Osteoblast (primary cell): ENCODE measurements around the gene METTL27. TPM values are rescaled to one million over a fixed set of nuclear protein-coding genes. Genes with fewer than 3 reads are reported as not detected.

Experiments used
- DNase-seq: peaks from one replicate; pipeline ENCODE4 v3.0.0; 2011; ENCODE audit warnings: low spot score, mixed read lengths; ENCODE audit not compliant: insufficient read length; ENCODE audit errors: missing footprints
- H2AFZ ChIP-seq: 2 replicates; pipeline ENCODE4 v1.6.0; 2011; ENCODE audit warnings: mild to moderate bottlenecking, low read length
- H3K27ac ChIP-seq: 2 replicates; pipeline ENCODE4 v1.5.1; 2011; ENCODE audit warnings: mild to moderate bottlenecking, low read depth, low read length, moderate library complexity
- H3K27me3 ChIP-seq: 2 replicates; pipeline ENCODE4 v1.6.0; 2012; ENCODE audit warnings: mild to moderate bottlenecking, control low read depth, inconsistent platforms, low read length, moderate library complexity; ENCODE audit not compliant: insufficient read depth
- H3K36me3 ChIP-seq: 2 replicates; pipeline ENCODE4 v1.5.1; 2011; ENCODE audit warnings: mild to moderate bottlenecking, low read length, control low read depth, moderate library complexity; ENCODE audit not compliant: insufficient read depth
- H3K4me1 ChIP-seq: 2 replicates; pipeline ENCODE4 v1.5.1; 2011; ENCODE audit warnings: mild to moderate bottlenecking, low read length, control low read depth, moderate library complexity; ENCODE audit not compliant: insufficient read depth
- H3K4me2 ChIP-seq: 2 replicates; pipeline ENCODE4 v1.6.0; 2011; ENCODE audit warnings: mild to moderate bottlenecking, low read length; ENCODE audit not compliant: insufficient read depth
- H3K4me3 ChIP-seq: fragments of 200-600 bp; sonication (generic); 3 replicates; pipeline ENCODE4 v1.5.1; 2012; ENCODE audit warnings: mild to moderate bottlenecking, low read length, inconsistent platforms; ENCODE audit not compliant: insufficient read depth
- H3K79me2 ChIP-seq: 2 replicates; pipeline ENCODE4 v1.6.0; 2012; ENCODE audit warnings: mild to moderate bottlenecking, low read length, control low read depth, inconsistent platforms; ENCODE audit not compliant: insufficient read depth
- H3K9me3 ChIP-seq: 2 replicates; pipeline ENCODE4 v1.5.1; 2011; ENCODE audit warnings: low read depth, low read length, control low read depth
- H4K20me1 ChIP-seq: 2 replicates; pipeline ENCODE4 v1.6.0; 2012; ENCODE audit warnings: mild to moderate bottlenecking, low read length, control low read depth; ENCODE audit not compliant: insufficient read depth
- CTCF ChIP-seq: IDR thresholded peaks from 2 replicates; pipeline ENCODE4 v1.5.1; 2011; ENCODE audit warnings: mild to moderate bottlenecking, low read depth, low read length, moderate library complexity; ENCODE audit errors: extremely low read depth
- total RNA-seq: library from RNA; depleted of rRNA; stranded (reverse); fragments of >200 nt; gene quantifications from 2 replicates; pipeline ENCODE4 v1.2.3, GENCODE V29; 2012

Gene METTL27
- total RNA-seq, 1 donor = 8.7 TPM

- Histone ChIP-seq H3K27ac (no peak overlapping the region), H3K4me3 (no peak overlapping the region), H3K9me3 (no peaks in the 10 kb centered on the region), H3K27me3 (no peaks in the 10 kb centered on the region), H3K4me1 (no peaks in the 10 kb centered on the region), H4K20me1 (no peaks in the 10 kb centered on the region), H2AFZ (no peak overlapping the region), H3K79me2 (no peaks in the 10 kb centered on the region), H3K4me2 (no peak overlapping the region), H3K36me3 (no peaks in the 10 kb centered on the region)
- no peak for TF ChIP-seq CTCF
- no peak for DNase-seq
Observed at GRCh38 chr7:73815436-73815835, 26.9 kb downstream of the METTL27 start.

- Histone ChIP-seq H3K36me3 (no peaks in the 10 kb centered on the region), H2AFZ (no peak overlapping the region), H4K20me1 (no peaks in the 10 kb centered on the region), H3K79me2 (no peaks in the 10 kb centered on the region), H3K27ac (no peak overlapping the region), H3K4me3 (no peak overlapping the region), H3K4me1 (peaks cover 4% of the 10 kb centered on the region), H3K4me2 (no peak overlapping the region), H3K9me3 (no peaks in the 10 kb centered on the region), H3K27me3 (no peaks in the 10 kb centered on the region)
- TF ChIP-seq CTCF = no peak
- DNase-seq = peak; percentile 39
Observed at GRCh38 chr7:73812996-73813395, 29.3 kb downstream of the METTL27 start.

- H3K4me2 ChIP-seq = no peak overlapping the region
- peaks cover 4% of the 10 kb centered on the region for H3K4me1 ChIP-seq
- H3K79me2 ChIP-seq = no peaks in the 10 kb centered on the region
- H3K27ac ChIP-seq = no peak overlapping the region
- H3K36me3 ChIP-seq = no peaks in the 10 kb centered on the region
- no peaks in the 10 kb centered on the region for H3K27me3 ChIP-seq
- DNase-seq = peak; percentile 92
- no peak overlapping the region for H3K4me3 ChIP-seq
- no peaks in the 10 kb centered on the region for H3K9me3 ChIP-seq
- TF ChIP-seq CTCF = peak; percentile 84
- no peak overlapping the region for H2AFZ ChIP-seq
- no peaks in the 10 kb centered on the region for H4K20me1 ChIP-seq
Observed at GRCh38 chr7:73811760-73812168, 30.6 kb downstream of the METTL27 start.

- no peaks in the 10 kb centered on the region for H3K27me3 ChIP-seq
- H3K4me2 ChIP-seq = no peak overlapping the region
- H3K4me1 ChIP-seq = peaks cover 4% of the 10 kb centered on the region
- no peaks in the 10 kb centered on the region for H3K9me3 ChIP-seq
- no peaks in the 10 kb centered on the region for H3K79me2 ChIP-seq
- H3K36me3 ChIP-seq = no peaks in the 10 kb centered on the region
- TF ChIP-seq CTCF = no peak
- no peak for DNase-seq
- no peak overlapping the region for H3K4me3 ChIP-seq
- no peak overlapping the region for H3K27ac ChIP-seq
- H2AFZ ChIP-seq = no peak overlapping the region
- H4K20me1 ChIP-seq = no peaks in the 10 kb centered on the region
Observed at GRCh38 chr7:73810998-73811360, 31.3 kb downstream of the METTL27 start.
